SU-DHL-6 (cell line): ENCODE measurements around the gene TBC1D5.

Experiments used
- H2AFZ ChIP-seq: fragments of 200-600 bp; sonication (generic); 2 replicates; pipeline ENCODE4 v1.6.1; 2014; ENCODE audit warnings: low read depth, mild to moderate bottlenecking, moderate library complexity, mixed read lengths, antibody characterized with exemption, low read length; ENCODE audit not compliant: severe bottlenecking
- H3F3A ChIP-seq: fragments of 200-600 bp; shearing (Covaris generic); 2 replicates; pipeline ENCODE4 v1.6.0; 2016; ENCODE audit warnings: antibody characterized with exemption, mild to moderate bottlenecking; ENCODE audit not compliant: insufficient read depth
- H3K27ac ChIP-seq: fragments of 200-600 bp; sonication (generic); 2 replicates; pipeline ENCODE4 v1.5.1; 2016; ENCODE audit warnings: low read depth, mild to moderate bottlenecking, low read length, moderate library complexity, mixed read lengths
- H3K27me3 ChIP-seq: fragments of 200-600 bp; sonication (generic), shearing (Covaris generic); 2 replicates; pipeline ENCODE4 v1.6.0; 2014; ENCODE audit warnings: mild to moderate bottlenecking, low read length
- H3K36me3 ChIP-seq: fragments of 200-600 bp; sonication (generic); 2 replicates; pipeline ENCODE4 v1.6.1; 2014; ENCODE audit warnings: mild to moderate bottlenecking, low read length, mixed read lengths
- H3K4me2 ChIP-seq: fragments of 300-600, 200-600 bp; shearing (Covaris generic), sonication (generic); 2 replicates; pipeline ENCODE4 v1.6.0; 2014; ENCODE audit warnings: low read length, low read depth, mild to moderate bottlenecking; ENCODE audit not compliant: poor library complexity, severe bottlenecking
- H3K4me3 ChIP-seq: fragments of 200-600 bp; sonication (generic); 2 replicates; pipeline ENCODE4 v1.5.1; 2014; ENCODE audit warnings: antibody characterized with exemption, low read length, mild to moderate bottlenecking, mixed read lengths; ENCODE audit not compliant: insufficient read depth, poor library complexity, severe bottlenecking
- H3K79me2 ChIP-seq: fragments of 200-600 bp; sonication (generic); 2 replicates; pipeline ENCODE4 v1.6.1; 2014; ENCODE audit warnings: mild to moderate bottlenecking, low read length, moderate library complexity; ENCODE audit not compliant: insufficient read depth
- H3K9ac ChIP-seq: fragments of 200-600 bp; sonication (generic); 2 replicates; pipeline ENCODE4 v1.7.0; 2014; ENCODE audit warnings: mild to moderate bottlenecking, low read length
- H3K9me2 ChIP-seq: fragments of 200-600 bp; sonication (generic); replicated peaks from 2 replicates; pipeline ENCODE4 v1.6.1; 2014; ENCODE audit warnings: low read length; ENCODE audit not compliant: insufficient read depth
- H3K9me3 ChIP-seq: fragments of 200-600 bp; sonication (generic); 2 replicates; pipeline ENCODE4 v1.6.1; 2014; ENCODE audit warnings: low read length, mixed read lengths; ENCODE audit not compliant: insufficient read depth
- H4K20me1 ChIP-seq: fragments of 200-600 bp; sonication (generic); 2 replicates; pipeline ENCODE4 v1.6.1; 2014; ENCODE audit warnings: low read depth, mild to moderate bottlenecking, antibody characterized with exemption, low read length, moderate library complexity, mixed read lengths
- EZH2phosphoT487 ChIP-seq: fragments of 200-600 bp; sonication (generic), shearing (Covaris generic); conservative IDR thresholded peaks from 2 replicates; pipeline ENCODE4 v1.6.1; 2018; ENCODE audit warnings: mild to moderate bottlenecking, antibody characterized with exemption, low read length, moderate library complexity, mixed read lengths
- TF ChIP-seq, protein P1 (sequence below): fragments of 200-600 bp; sonication (generic); IDR thresholded peaks from one replicate; pipeline ENCODE4 v1.5.1; 2017; ENCODE audit warnings: antibody characterized with exemption, mild to moderate bottlenecking, low read length, moderate library complexity; ENCODE audit not compliant: insufficient read depth, poor library complexity, severe bottlenecking

The TBC1D5 gene

DNA sequence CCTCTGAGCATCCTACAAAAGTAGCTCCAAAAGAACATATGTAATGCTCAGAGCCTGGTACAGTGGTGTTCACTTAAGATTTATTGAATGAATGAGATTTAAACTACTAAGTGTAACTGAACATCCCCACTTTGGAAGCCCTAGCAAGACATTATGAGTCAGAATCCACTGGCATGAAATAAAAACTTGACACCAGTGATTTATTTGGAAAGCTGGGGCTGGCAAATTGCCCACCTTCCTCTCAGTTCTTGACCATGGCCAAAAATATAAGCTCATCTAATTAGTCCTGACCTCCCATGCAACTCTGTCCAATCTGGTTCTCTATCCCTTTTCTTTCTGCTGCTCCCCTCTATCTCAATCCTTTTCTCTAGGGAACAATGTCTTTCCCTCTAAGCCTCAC lies 439.7 kb downstream of the TBC1D5 start:
- no peak for TF ChIP-seq EZH2phosphoT487
- TF ChIP-seq, protein P1, sequence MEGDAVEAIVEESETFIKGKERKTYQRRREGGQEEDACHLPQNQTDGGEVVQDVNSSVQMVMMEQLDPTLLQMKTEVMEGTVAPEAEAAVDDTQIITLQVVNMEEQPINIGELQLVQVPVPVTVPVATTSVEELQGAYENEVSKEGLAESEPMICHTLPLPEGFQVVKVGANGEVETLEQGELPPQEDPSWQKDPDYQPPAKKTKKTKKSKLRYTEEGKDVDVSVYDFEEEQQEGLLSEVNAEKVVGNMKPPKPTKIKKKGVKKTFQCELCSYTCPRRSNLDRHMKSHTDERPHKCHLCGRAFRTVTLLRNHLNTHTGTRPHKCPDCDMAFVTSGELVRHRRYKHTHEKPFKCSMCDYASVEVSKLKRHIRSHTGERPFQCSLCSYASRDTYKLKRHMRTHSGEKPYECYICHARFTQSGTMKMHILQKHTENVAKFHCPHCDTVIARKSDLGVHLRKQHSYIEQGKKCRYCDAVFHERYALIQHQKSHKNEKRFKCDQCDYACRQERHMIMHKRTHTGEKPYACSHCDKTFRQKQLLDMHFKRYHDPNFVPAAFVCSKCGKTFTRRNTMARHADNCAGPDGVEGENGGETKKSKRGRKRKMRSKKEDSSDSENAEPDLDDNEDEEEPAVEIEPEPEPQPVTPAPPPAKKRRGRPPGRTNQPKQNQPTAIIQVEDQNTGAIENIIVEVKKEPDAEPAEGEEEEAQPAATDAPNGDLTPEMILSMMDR: no peak
- Histone ChIP-seq H3K36me3 (no peaks in the 10 kb centered on the region; the same call in 1 of the 2 replicates), H3K9ac (no peak overlapping the region), H3K4me3 (no peak overlapping the region), H3K9me2 (no peaks in the 10 kb centered on the region), H3K9me3 (no peaks in the 10 kb centered on the region), H3K79me2 (no peaks in the 10 kb centered on the region), H3K27ac (no peak overlapping the region), H4K20me1 (no peaks in the 10 kb centered on the region), H3K27me3 (no peaks in the 10 kb centered on the region), H2AFZ (no peak overlapping the region), H3K4me2 (no peak overlapping the region), H3F3A (no peaks in the 10 kb centered on the region)

- TF ChIP-seq, protein P1: no peak
- no peak for TF ChIP-seq EZH2phosphoT487
- H3K9ac ChIP-seq: no peak overlapping the region
- H3K27ac ChIP-seq: no peak overlapping the region
- no peaks in the 10 kb centered on the region; the same call in 1 of the 2 replicates for H3K36me3 ChIP-seq
- H3K4me2 ChIP-seq: no peak overlapping the region
- H3K27me3 ChIP-seq: no peaks in the 10 kb centered on the region
- H3K79me2 ChIP-seq: no peaks in the 10 kb centered on the region
- no peak overlapping the region for H2AFZ ChIP-seq
- H4K20me1 ChIP-seq: no peaks in the 10 kb centered on the region
- H3K9me2 ChIP-seq: no peaks in the 10 kb centered on the region
- H3K4me3 ChIP-seq: no peak overlapping the region
- H3K9me3 ChIP-seq: no peaks in the 10 kb centered on the region
- H3F3A ChIP-seq: no peaks in the 10 kb centered on the region
These were observed 440.3 kb downstream of the TBC1D5 start for GRCh38 chr3:17302170-17302569.

DNA sequence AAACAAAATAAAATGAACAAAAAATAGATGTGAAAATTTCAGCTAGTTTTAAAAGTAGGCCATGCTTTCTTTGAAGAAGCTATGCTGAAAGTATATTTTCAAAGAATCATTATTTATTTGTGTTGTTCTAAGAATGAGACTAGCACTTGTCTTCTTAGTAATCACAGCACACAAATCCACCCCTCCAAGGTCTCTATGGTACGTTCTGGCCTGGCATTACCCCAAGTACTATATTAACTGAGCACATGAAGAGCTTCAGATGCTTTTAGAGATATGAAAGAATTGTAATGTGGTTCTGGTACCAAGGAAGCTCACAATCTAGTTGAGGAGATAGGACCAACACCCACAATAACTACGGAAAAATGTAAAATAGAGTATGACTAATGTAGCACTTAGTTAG lies 441.2 kb downstream of the TBC1D5 start:
- H3K79me2 ChIP-seq: no peaks in the 10 kb centered on the region
- H3K27ac ChIP-seq: no peak overlapping the region
- no peak overlapping the region for H3K4me2 ChIP-seq
- H4K20me1 ChIP-seq: no peaks in the 10 kb centered on the region
- no peaks in the 10 kb centered on the region; the same call in 1 of the 2 replicates for H3K36me3 ChIP-seq
- no peaks in the 10 kb centered on the region for H3K9me3 ChIP-seq
- no peak overlapping the region for H3K4me3 ChIP-seq
- H3K9ac ChIP-seq: no peak overlapping the region
- H3F3A ChIP-seq: no peaks in the 10 kb centered on the region
- no peak overlapping the region for H2AFZ ChIP-seq
- no peak for TF ChIP-seq EZH2phosphoT487
- TF ChIP-seq, protein P1: no peak
- H3K9me2 ChIP-seq: no peaks in the 10 kb centered on the region
- H3K27me3 ChIP-seq: no peaks in the 10 kb centered on the region

DNA sequence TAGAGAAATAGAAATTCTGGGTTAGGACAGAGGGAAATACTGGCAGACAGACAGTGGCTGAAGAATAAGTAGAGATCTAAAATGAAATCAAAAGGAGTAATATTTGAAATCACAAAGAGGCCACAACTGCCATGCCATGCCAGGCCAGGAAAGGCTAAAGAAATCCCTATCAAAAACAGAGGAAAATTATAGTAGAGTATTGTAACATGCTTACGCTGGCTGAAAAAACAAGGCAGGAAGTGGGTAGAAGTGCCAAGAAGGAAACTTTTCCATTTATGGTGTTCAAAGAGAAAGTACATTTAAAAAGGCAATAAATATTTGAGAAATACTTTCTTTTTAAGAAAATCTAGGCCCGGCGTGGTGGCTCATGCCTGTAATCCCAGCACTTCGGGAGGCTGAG lies 442.0 kb downstream of the TBC1D5 start:
- no peak overlapping the region for H3K9ac ChIP-seq
- H3K4me2 ChIP-seq: no peak overlapping the region
- H3K9me3 ChIP-seq: no peaks in the 10 kb centered on the region
- no peaks in the 10 kb centered on the region for H3F3A ChIP-seq
- TF ChIP-seq, protein P1: no peak
- no peak for TF ChIP-seq EZH2phosphoT487
- H3K79me2 ChIP-seq: no peaks in the 10 kb centered on the region
- H2AFZ ChIP-seq: no peak overlapping the region
- H3K27me3 ChIP-seq: no peaks in the 10 kb centered on the region
- H3K36me3 ChIP-seq: no peaks in the 10 kb centered on the region
- no peak overlapping the region for H3K27ac ChIP-seq
- no peaks in the 10 kb centered on the region for H4K20me1 ChIP-seq
- no peak overlapping the region for H3K4me3 ChIP-seq
- H3K9me2 ChIP-seq: no peaks in the 10 kb centered on the region
